ENCODE measurements around the gene PIP5KL1. TPM values are rescaled to one million over a fixed set of nuclear protein-coding genes. Genes with fewer than 3 reads are reported as not detected.

Gene PIP5KL1
- total and polyA plus RNA-seq, 2 of the 4 experiments (the other 2 are of a cell fraction), result 0.36 to 3.6 TPM

- no TSS peak for BruUV-seq (replicated peaks)
- Histone ChIP-seq H3K9ac (ENCODE audit: low read depth, low read length) (no peak overlapping the region), H4K8ac (ENCODE audit: low read depth in 2 of 2, low read length in 2 of 2) (peak overlapping the region; percentile 52 to 72; a peak in 1 of 4 replicates), H2BK120ac (ENCODE audit: low read depth, low read length) (peak overlapping the region; percentile 52), H2BK15ac (ENCODE audit: low read depth, low read length) (peak overlapping the region; percentile 78; the same call in 2 of the 3 replicates), H2AFZ (replicated peaks; ENCODE audit: low read length, poor library complexity) (peak overlapping the region; percentile 65), H4K5ac (ENCODE audit: low read depth, low read length) (no peak overlapping the region), H3K18ac (ENCODE audit: low read depth, low read length) (no peak overlapping the region), H3K4me1 (ENCODE audit: control insufficient read depth, insufficient read depth, low read length) (peaks cover 32% of the 10 kb centered on the region), H3K4me2 (ENCODE audit: low read depth, low read length) (peak overlapping the region; percentile 54), H3K14ac (replicated peaks; ENCODE audit: low read depth, low read length) (0 out of 2 replicates have a peak overlapping the region, but pooled peaks have one; percentile 62), H3K4me3 (ENCODE audit: insufficient read depth, low read depth, low read length) (no peak overlapping the region), H4K20me1 (ENCODE audit: insufficient read depth, low read length) (peaks cover 11% of the 10 kb centered on the region), H3K56ac (ENCODE audit: extremely low read depth, insufficient read depth, low read length) (no peak overlapping the region), H2AK5ac (ENCODE audit: low read depth, low read length) (peak overlapping the region; percentile 87), H2BK20ac (ENCODE audit: low read depth, low read length) (peak overlapping the region; percentile 98), H3K9me1 (ENCODE audit: insufficient read depth, low read length) (peaks cover 16% of the 10 kb centered on the region), H3K79me1 (ENCODE audit: low read depth in 1 of 2, low read length in 2 of 2) (peaks cover 4 to 34% of the 10 kb centered on the region in 2 experiments), H2AK9ac (replicated peaks; ENCODE audit: low read depth, low read length, poor library complexity) (peak overlapping the region; percentile 46), H4K91ac (ENCODE audit: insufficient read depth, low read depth, low read length) (peak overlapping the region; percentile 83), H3K9me3 (ENCODE audit: control insufficient read depth, insufficient read depth, low read length) (no peaks in the 10 kb centered on the region), H3K27ac (ENCODE audit: insufficient read depth, low read length) (peak overlapping the region; percentile 49), H3K23ac (ENCODE audit: low read depth, low read length) (no peak overlapping the region), H2BK5ac (ENCODE audit: low read depth, low read length, poor library complexity, severe bottlenecking) (peak overlapping the region; percentile 58), H3K27me3 (ENCODE audit: control insufficient read depth, insufficient read depth, low read length) (no peaks in the 10 kb centered on the region), H3K36me3 (ENCODE audit: control insufficient read depth, insufficient read depth, low read length) (peaks cover 2% of the 10 kb centered on the region; the same call in 1 of the 2 replicates), H3K4ac (ENCODE audit: low read depth, low read length) (peak overlapping the region; percentile 71)
- 10% methylated on average over 2 of the region's 8 CpGs; no CpG with 5 or more reads in 1 of the 2 experiments for WGBS, 2 experiments (ENCODE audit: extremely low coverage in 2 of 2, insufficient read length in 1 of 2)
- in situ Hi-C loops (cut with MboI; ENCODE audit: low sequenced_read_pairs), result no loop called here
- POLR2A ChIA-PET (ENCODE audit: unreplicated experiment), result no interaction called here
- CTCF ChIA-PET, result interaction anchor here (1.4 kb wide), 1 partner anchor 185 kb away, joined by 6 read pairs; the partner anchor contains the start of gene TOR2A
- DNase-seq (peak; percentile 99), ATAC-seq (ENCODE audit: low read depth) (peak; percentile 33)
- dilution Hi-C loops (cut with HindIII; ENCODE audit: low sequenced_read_pairs, unreplicated experiment), result no loop called here
- intact Hi-C loops (cut with micrococcal nuclease), result loop anchor here (5.0 to 10.0 kb wide), 3 partner anchors 82 to 305 kb away; partner anchors contain the start of genes FPGS and STXBP1
- peak; percentile 34; the same call in 1 of the 2 replicates for TF ChIP-seq MAZ (IDR thresholded peaks at IDR 0.05; ENCODE audit: borderline replicate concordance, low read depth, low read length)
- TF ChIP-seq CHD1 (IDR thresholded peaks at IDR 0.05; ENCODE audit: low read depth, low read length), result no peak
- no peak for TF ChIP-seq ELK1 (IDR thresholded peaks at IDR 0.05; ENCODE audit: borderline replicate concordance, low read depth, low read length)
- TF ChIP-seq NFE2L2 (IDR thresholded peaks at IDR 0.05; ENCODE audit: low read depth, low read length), result peak; percentile 75
- peak; percentile 70 for TF ChIP-seq BHLHE40 (IDR thresholded peaks at IDR 0.05; ENCODE audit: low read depth, low read length)
- peak; percentile 81 for TF ChIP-seq RCOR1 (IDR thresholded peaks at IDR 0.05; ENCODE audit: insufficient replicate concordance, low read length)
- no peak for TF ChIP-seq POLR2A (IDR thresholded peaks at IDR 0.05; ENCODE audit: low read depth, low read length)
- TF ChIP-seq USF2 (IDR thresholded peaks at IDR 0.05; ENCODE audit: low read depth, low read length), result peak; percentile 45
- no peak for TF ChIP-seq SMC3 (IDR thresholded peaks at IDR 0.05; ENCODE audit: low read depth, low read length)
- no peak for TF ChIP-seq RAD21 (IDR thresholded peaks at IDR 0.05; ENCODE audit: low read length)
- no peak; the same call in 1 of the 2 replicates for TF ChIP-seq RFX5 (IDR thresholded peaks at IDR 0.05; ENCODE audit: low read depth, low read length)
- peak; percentile 84 for TF ChIP-seq MAFK (IDR thresholded peaks at IDR 0.05; ENCODE audit: low read depth, low read length)
- peak; percentile 99 for TF ChIP-seq FOS (IDR thresholded peaks at IDR 0.05; ENCODE audit: low read depth, low read length)
- TF ChIP-seq CEBPB (IDR thresholded peaks at IDR 0.05; ENCODE audit: low read depth, low read length), result peak; percentile 99
- TF ChIP-seq CTCF (conservative IDR thresholded peaks at IDR 0.05; ENCODE audit: low read depth, low read length), result no peak
These were observed 11.2 kb downstream of the PIP5KL1 start for GRCh38 chr9:127919253-127919815.

Data from IMR-90 (cell line).